H9 (cell line): Measurements from ENCODE around the gene NOP9. TPM values are rescaled to one million over a fixed set of nuclear protein-coding genes. Genes with fewer than 3 reads are reported as not detected.

ENCODE experiments used
- DNase-seq: peaks from one replicate; pipeline ENCODE4 v3.0.0-alpha.2; 2017
- H2AFZ ChIP-seq: one replicate; pipeline ENCODE4 v1.6.1; 2013; ENCODE audit warnings: mild to moderate bottlenecking, low read length, control low read depth, moderate library complexity
- H2AK5ac ChIP-seq: 2 replicates; pipeline ENCODE4 v1.6.1; 2013; ENCODE audit warnings: low read length, control low read depth, mixed read lengths; ENCODE audit not compliant: insufficient read length
- H2BK120ac ChIP-seq: one replicate; pipeline ENCODE4 v1.6.1; 2013; ENCODE audit warnings: low read depth, mild to moderate bottlenecking, low read length, control low read depth, inconsistent platforms; ENCODE audit not compliant: poor library complexity, severe bottlenecking
- H2BK12ac ChIP-seq: 2 replicates; pipeline ENCODE4 v1.6.1; 2013; ENCODE audit warnings: low read length, control low read depth, mixed read lengths, low read depth; ENCODE audit not compliant: insufficient read length
- H2BK15ac ChIP-seq: 2 replicates; pipeline ENCODE4 v1.6.1; 2013; ENCODE audit warnings: low read depth, low read length, control low read depth
- H2BK20ac ChIP-seq: one replicate; pipeline ENCODE4 v1.6.1; 2013; ENCODE audit warnings: low read depth, mild to moderate bottlenecking, low read length, control low read depth, inconsistent platforms; ENCODE audit not compliant: poor library complexity, severe bottlenecking
- H2BK5ac ChIP-seq: 2 replicates; pipeline ENCODE4 v1.6.1; 2013; ENCODE audit warnings: low read length, control low read depth, mixed read lengths; ENCODE audit not compliant: insufficient read length
- H3K14ac ChIP-seq: 2 replicates; pipeline ENCODE4 v1.6.1; 2013; ENCODE audit warnings: low read length, control low read depth; ENCODE audit not compliant: insufficient read depth
- H3K18ac ChIP-seq: 2 replicates; pipeline ENCODE4 v1.6.1; 2013; ENCODE audit warnings: low read depth, mild to moderate bottlenecking, mixed read lengths, low read length, control low read depth; ENCODE audit not compliant: insufficient read length
- H3K23ac ChIP-seq: 2 replicates; pipeline ENCODE4 v1.6.1; 2013; ENCODE audit warnings: low read length, control low read depth, mixed read lengths, low read depth; ENCODE audit not compliant: insufficient read length
- H3K23me2 ChIP-seq: 2 replicates; pipeline ENCODE4 v1.6.1; 2013; ENCODE audit warnings: low read depth, mild to moderate bottlenecking, mixed read lengths, low read length, control low read depth; ENCODE audit not compliant: insufficient read length, poor library complexity, severe bottlenecking
- H3K27ac ChIP-seq: 2 replicates; pipeline ENCODE4 v1.5.1; 2013; ENCODE audit warnings: low read length, control low read depth, mixed read lengths, low read depth; ENCODE audit not compliant: insufficient read length
- H3K27me3 ChIP-seq: 2 replicates; pipeline ENCODE4 v1.6.1; 2013; ENCODE audit warnings: low read length, control low read depth, inconsistent platforms; ENCODE audit not compliant: insufficient read depth
- H3K4ac ChIP-seq: 2 replicates; pipeline ENCODE4 v1.6.1; 2013; ENCODE audit warnings: low read depth, mild to moderate bottlenecking, control low read depth, inconsistent platforms, low read length, moderate library complexity
- H3K4me1 ChIP-seq: 2 replicates; pipeline ENCODE4 v1.6.1; 2013; ENCODE audit warnings: low read length, control low read depth, inconsistent platforms; ENCODE audit not compliant: insufficient read depth
- H3K4me2 ChIP-seq: 2 replicates; pipeline ENCODE4 v1.6.1; 2013; ENCODE audit warnings: low read length, control low read depth, mixed read lengths; ENCODE audit not compliant: insufficient read length, insufficient read depth
- H3K56ac ChIP-seq: 2 replicates; pipeline ENCODE4 v1.6.1; 2013; ENCODE audit warnings: low read depth, mild to moderate bottlenecking, mixed read lengths, low read length, control low read depth; ENCODE audit not compliant: insufficient read length
- H3K79me1 ChIP-seq: 2 replicates; pipeline ENCODE4 v1.6.1; 2013; ENCODE audit warnings: low read depth, mild to moderate bottlenecking, moderate library complexity, low read length, control low read depth, inconsistent platforms; ENCODE audit not compliant: insufficient read depth, poor library complexity, severe bottlenecking
- H3K79me2 ChIP-seq: 2 replicates; pipeline ENCODE4 v1.6.1; 2013; ENCODE audit warnings: low read length, control low read depth, inconsistent platforms; ENCODE audit not compliant: insufficient read depth
- H3K9ac ChIP-seq: 2 replicates; pipeline ENCODE4 v1.6.1; 2013; ENCODE audit warnings: low read length, control low read depth, mixed read lengths; ENCODE audit not compliant: insufficient read length; ENCODE audit errors: extremely low read depth
- H3K9me3 ChIP-seq: one replicate; pipeline ENCODE4 v1.6.1; 2013; ENCODE audit warnings: low read depth, low read length, inconsistent platforms; ENCODE audit not compliant: control insufficient read depth
- H3T11ph ChIP-seq: one replicate; pipeline ENCODE4 v1.6.1; 2013; ENCODE audit warnings: mild to moderate bottlenecking, low read length, control low read depth, inconsistent platforms
- H4K20me1 ChIP-seq: one replicate; pipeline ENCODE4 v1.6.1; 2013; ENCODE audit not compliant: control insufficient read depth, insufficient read length, insufficient read depth
- H4K5ac ChIP-seq: 2 replicates; pipeline ENCODE4 v1.6.1; 2013; ENCODE audit warnings: low read depth, mild to moderate bottlenecking, mixed read lengths, low read length, control low read depth; ENCODE audit not compliant: insufficient read length
- H4K8ac ChIP-seq: replicated peaks from 2 replicates; pipeline ENCODE4 v1.6.1; 2013; ENCODE audit warnings: low read length, control low read depth, mixed read lengths, low read depth; ENCODE audit not compliant: insufficient read length
- H4K91ac ChIP-seq: 2 replicates; pipeline ENCODE4 v1.6.1; 2013; ENCODE audit warnings: low read depth, mild to moderate bottlenecking, moderate library complexity, mixed read lengths, low read length, control low read depth; ENCODE audit not compliant: insufficient read length
- H3K27ac Mint-ChIP-seq, 3 experiments: 2 replicates in 2 of 3; 3 replicates in 1 of 3; pipeline ENCODE4 v1.8.0; 2020 to 2021; ENCODE audit warnings: mixed read lengths in 3 of 3, mild to moderate bottlenecking in 1 of 3, moderate library complexity in 1 of 3
- H3K27me3 Mint-ChIP-seq: 2 replicates; pipeline ENCODE4 v1.8.0; 2021; ENCODE audit warnings: low read depth, mild to moderate bottlenecking, moderate library complexity, mixed read lengths
- H3K36me3 Mint-ChIP-seq, 3 experiments: 2 replicates in 2 of 3; 3 replicates in 1 of 3; pipeline ENCODE4 v1.8.0; 2020 to 2021; ENCODE audit warnings: low read depth in 3 of 3, mixed read lengths in 3 of 3; ENCODE audit not compliant: insufficient read depth in 1 of 3
- H3K4me1 Mint-ChIP-seq, 2 experiments: 2 replicates each; pipeline ENCODE4 v1.8.0; 2020; ENCODE audit warnings: mixed read lengths in 2 of 2
- H3K4me3 Mint-ChIP-seq, 2 experiments: 2 replicates in 1 of 2; 3 replicates in 1 of 2; pipeline ENCODE4 v1.8.0; 2020 to 2021; ENCODE audit warnings: mild to moderate bottlenecking in 2 of 2, mixed read lengths in 2 of 2, moderate library complexity in 1 of 2
- H3K9me3 Mint-ChIP-seq, 2 experiments: 2 replicates in 1 of 2; 3 replicates in 1 of 2; pipeline ENCODE4 v1.8.0; 2020; ENCODE audit warnings: mild to moderate bottlenecking in 2 of 2, mixed read lengths in 2 of 2, moderate library complexity in 1 of 2
- CTCF ChIP-seq: fragments of 200-600 bp; sonication (generic); conservative IDR thresholded peaks from 3 replicates; pipeline ENCODE4 v1.8.0; 2021; ENCODE audit warnings: antibody characterized with exemption, mild to moderate bottlenecking
- WGBS: extraction: QIAGEN DNeasy Blood & Tissue Kit; methylation state at CpG from one replicate; pipeline ENCODE4 v1.1.7; 2013; ENCODE audit warnings: missing lambda C conversion rate, low lambda C conversion rate, mixed read lengths; ENCODE audit not compliant: insufficient read length; ENCODE audit errors: extremely low coverage; 5-methylcytosine and 5-hydroxymethylcytosine counted together
- total RNA-seq: library from RNA; stranded (reverse); gene quantifications from 2 replicates; pipeline ENCODE4 v1.2.1, GENCODE V29; 2021

The NOP9 gene
- total RNA-seq, 1 experiment from 2014 or later = 34.7 TPM

GRCh38 chr14:24317141-24317928, 17.7 kb downstream of the NOP9 start:
- no peak overlapping the region for H3K18ac ChIP-seq
- H3T11ph ChIP-seq = no peak overlapping the region
- H3K23ac ChIP-seq = no peak overlapping the region
- no peak overlapping the region for H2BK20ac ChIP-seq
- no peaks in the 10 kb centered on the region for H3K4me1 ChIP-seq
- H3K79me1 ChIP-seq = no peaks in the 10 kb centered on the region
- no peaks in the 10 kb centered on the region for H4K20me1 ChIP-seq
- H3K9ac ChIP-seq = no peak overlapping the region
- no peak overlapping the region for H3K27ac ChIP-seq
- H3K4ac ChIP-seq = no peak overlapping the region
- H2BK5ac ChIP-seq = no peak overlapping the region
- H2BK12ac ChIP-seq = no peak overlapping the region
- H3K14ac ChIP-seq = no peak overlapping the region
- no peak overlapping the region for H2AK5ac ChIP-seq
- no peaks in the 10 kb centered on the region for H3K9me3 ChIP-seq
- Mint-ChIP-seq H3K27me3 (peaks cover 52% of the 10 kb centered on the region), H3K4me3 (no peak overlapping the region), H3K27ac (no peak overlapping the region; a peak in 1 of 7 replicates), H3K4me1 (no peaks in the 10 kb centered on the region), H3K9me3 (no peaks in the 10 kb centered on the region), H3K36me3 (peaks cover 0 to 4% (median 0%) of the 10 kb centered on the region in 3 experiments; a peak in 1 of 7 replicates)
- H3K79me2 ChIP-seq = no peaks in the 10 kb centered on the region
- no peak for TF ChIP-seq CTCF
- WGBS = no CpG with 5 or more reads among the region's 3 CpGs
- no peak for DNase-seq
- no peak overlapping the region for H3K56ac ChIP-seq
- H2BK15ac ChIP-seq = no peak overlapping the region
- peaks cover 2% of the 10 kb centered on the region; the same call in 1 of the 2 replicates for H3K27me3 ChIP-seq
- no peak overlapping the region for H4K91ac ChIP-seq
- no peak overlapping the region for H2AFZ ChIP-seq
- no peak overlapping the region for H3K4me2 ChIP-seq
- no peak overlapping the region for H4K5ac ChIP-seq
- H2BK120ac ChIP-seq = no peak overlapping the region
- no peaks in the 10 kb centered on the region for H3K23me2 ChIP-seq
- no peak overlapping the region for H4K8ac ChIP-seq
